ENCODE data around the gene CDC6. TPM values are rescaled to one million over a fixed set of nuclear protein-coding genes. Genes with fewer than 3 reads are reported as not detected.

The CDC6 gene
- polyA plus RNA-seq, 6 donors from 2014 or later = 0.23 to 1.3 (median 0.35) TPM; not detected in 2

GRCh38 chr17:40326014-40326831, 38.5 kb downstream of the CDC6 start:
- H3K36me3 Mint-ChIP-seq = no peaks in the 10 kb centered on the region
- H3K27me3 Mint-ChIP-seq = peaks cover 0 to 4% (median 0%) of the 10 kb centered on the region in 3 donors
- ATAC-seq (ENCODE audit: low read depth in 2 of 2) = peak; percentile 27 to 31
- peak; percentile 76 for DNase-seq
- H3K27ac Mint-ChIP-seq = peak overlapping the region; percentile 100
- peaks cover 86 to 96% (median 93%) of the 10 kb centered on the region in 3 donors for H3K4me1 Mint-ChIP-seq
- H3K4me3 Mint-ChIP-seq = peak overlapping the region; percentile 77 to 97 (median 89)
- H3K9me3 Mint-ChIP-seq = peaks cover 0 to 6% (median 0%) of the 10 kb centered on the region in 7 donors

- no peaks in the 10 kb centered on the region for H3K36me3 Mint-ChIP-seq
- DNase-seq (no peak), ATAC-seq (ENCODE audit: low read depth in 2 of 2) (no peak)
- peaks cover 0 to 6% (median 0%) of the 10 kb centered on the region in 7 donors for H3K9me3 Mint-ChIP-seq
- H3K4me3 Mint-ChIP-seq = peak overlapping the region in 7 of 8 donors; percentile 77 to 97 (median 89)
- peak overlapping the region; percentile 100 for H3K27ac Mint-ChIP-seq
- peaks cover 0 to 4% (median 0%) of the 10 kb centered on the region in 3 donors for H3K27me3 Mint-ChIP-seq
- H3K4me1 Mint-ChIP-seq = peaks cover 86 to 96% (median 93%) of the 10 kb centered on the region in 3 donors
These were observed 39.1 kb downstream of the CDC6 start for GRCh38 chr17:40326832-40327199.

GRCh38 chr17:40327244-40327729, 39.6 kb downstream of the CDC6 start:
- peaks cover 0 to 6% (median 0%) of the 10 kb centered on the region in 7 donors for H3K9me3 Mint-ChIP-seq
- H3K27ac Mint-ChIP-seq = peak overlapping the region; percentile 94 to 100 (median 100)
- H3K4me1 Mint-ChIP-seq = peaks cover 83 to 93% (median 89%) of the 10 kb centered on the region in 3 donors
- peak overlapping the region in 5 of 8 donors; percentile 63 to 97 (median 91) for H3K4me3 Mint-ChIP-seq
- peaks cover 0 to 4% (median 0%) of the 10 kb centered on the region in 3 donors for H3K27me3 Mint-ChIP-seq
- ATAC-seq (ENCODE audit: low read depth in 2 of 2) (no peak), DNase-seq (no peak)
- no peaks in the 10 kb centered on the region for H3K36me3 Mint-ChIP-seq

- ATAC-seq (ENCODE audit: low read depth in 2 of 2) (no peak), DNase-seq (no peak)
- Mint-ChIP-seq H3K9me3 (peaks cover 0 to 1% (median 0%) of the 10 kb centered on the region in 7 donors), H3K36me3 (peaks cover 0 to 4% of the 10 kb centered on the region in 2 donors), H3K27me3 (peaks cover 0 to 2% (median 0%) of the 10 kb centered on the region in 3 donors), H3K4me1 (peaks cover 82 to 92% (median 91%) of the 10 kb centered on the region in 3 donors), H3K4me3 (peak overlapping the region in 7 of 8 donors; percentile 21 to 97 (median 84)), H3K27ac (peak overlapping the region; percentile 94 to 100 (median 100))
These were observed 40.2 kb downstream of the CDC6 start for GRCh38 chr17:40327735-40328385.

- DNase-seq (no peak), ATAC-seq (ENCODE audit: low read depth in 2 of 2) (no peak)
- Mint-ChIP-seq H3K27me3 (no peaks in the 10 kb centered on the region), H3K27ac (peak overlapping the region; percentile 61 to 100 (median 90)), H3K4me1 (peaks cover 77 to 92% (median 91%) of the 10 kb centered on the region in 3 donors), H3K9me3 (no peaks in the 10 kb centered on the region), H3K4me3 (peak overlapping the region in 4 of 8 donors; percentile 21 to 55 (median 36)), H3K36me3 (peaks cover 0 to 4% of the 10 kb centered on the region in 2 donors)
These were observed 40.7 kb downstream of the CDC6 start for GRCh38 chr17:40328386-40328766.

- Mint-ChIP-seq H3K9me3 (no peaks in the 10 kb centered on the region), H3K4me1 (peaks cover 76 to 95% (median 92%) of the 10 kb centered on the region in 3 donors), H3K36me3 (peaks cover 0 to 4% of the 10 kb centered on the region in 2 donors), H3K4me3 (peak overlapping the region in 7 of 8 donors; percentile 47 to 80 (median 55)), H3K27me3 (no peaks in the 10 kb centered on the region), H3K27ac (peak overlapping the region; percentile 17 to 100 (median 93))
- ATAC-seq (ENCODE audit: low read depth in 2 of 2) = peak; percentile 22 to 37
- DNase-seq = peak; percentile 63
These were observed 42.4 kb downstream of the CDC6 start for GRCh38 chr17:40329839-40330794.

- Mint-ChIP-seq H3K27ac (peak overlapping the region in 5 of 6 donors; percentile 17 to 100 (median 95)), H3K4me3 (peak overlapping the region in 7 of 8 donors; percentile 24 to 80 (median 57)), H3K9me3 (no peaks in the 10 kb centered on the region), H3K36me3 (peaks cover 0 to 4% of the 10 kb centered on the region in 2 donors), H3K27me3 (no peaks in the 10 kb centered on the region), H3K4me1 (peaks cover 69 to 88% (median 88%) of the 10 kb centered on the region in 3 donors)
- ATAC-seq (ENCODE audit: low read depth in 2 of 2) (no peak), DNase-seq (no peak)
These were observed 43.3 kb downstream of the CDC6 start for GRCh38 chr17:40330850-40331470.

- peak overlapping the region in 5 of 6 donors; percentile 72 to 100 (median 92) for H3K27ac Mint-ChIP-seq
- peaks cover 0 to 4% of the 10 kb centered on the region in 2 donors for H3K36me3 Mint-ChIP-seq
- H3K4me1 Mint-ChIP-seq = peaks cover 58 to 78% (median 77%) of the 10 kb centered on the region in 3 donors
- peak overlapping the region in 4 of 8 donors; percentile 37 to 78 (median 52) for H3K4me3 Mint-ChIP-seq
- ATAC-seq (ENCODE audit: low read depth in 2 of 2) (no peak), DNase-seq (no peak)
- no peaks in the 10 kb centered on the region for H3K27me3 Mint-ChIP-seq
- H3K9me3 Mint-ChIP-seq = no peaks in the 10 kb centered on the region
These were observed 44.3 kb downstream of the CDC6 start for GRCh38 chr17:40331743-40332641.

- peak overlapping the region in 3 of 6 donors; percentile 80 to 93 (median 89) for H3K27ac Mint-ChIP-seq
- H3K36me3 Mint-ChIP-seq = peaks cover 0 to 4% of the 10 kb centered on the region in 2 donors
- DNase-seq (no peak), ATAC-seq (ENCODE audit: low read depth in 2 of 2) (no peak)
- peaks cover 49 to 79% (median 72%) of the 10 kb centered on the region in 3 donors for H3K4me1 Mint-ChIP-seq
- H3K27me3 Mint-ChIP-seq = no peaks in the 10 kb centered on the region
- no peaks in the 10 kb centered on the region for H3K9me3 Mint-ChIP-seq
- H3K4me3 Mint-ChIP-seq = peak overlapping the region in 7 of 8 donors; percentile 9 to 86 (median 64)
These were observed 46.2 kb downstream of the CDC6 start for GRCh38 chr17:40333781-40334448.

GRCh38 chr17:40335620-40336019, 47.9 kb downstream of the CDC6 start:
- Mint-ChIP-seq H3K9me3 (no peaks in the 10 kb centered on the region), H3K27me3 (no peaks in the 10 kb centered on the region), H3K27ac (peak overlapping the region in 2 of 6 donors; percentile 64 to 89), H3K36me3 (peaks cover 4 to 13% of the 10 kb centered on the region in 2 donors), H3K4me3 (no peak overlapping the region), H3K4me1 (peaks cover 53 to 79% (median 73%) of the 10 kb centered on the region in 3 donors)
- ATAC-seq (ENCODE audit: low read depth in 2 of 2) (no peak), DNase-seq (no peak)

GRCh38 chr17:40337351-40337750, 49.7 kb downstream of the CDC6 start:
- Mint-ChIP-seq H3K9me3 (no peaks in the 10 kb centered on the region), H3K4me1 (peaks cover 48 to 73% (median 67%) of the 10 kb centered on the region in 3 donors), H3K27ac (peak overlapping the region in 2 of 6 donors; percentile 60 to 79), H3K4me3 (peak overlapping the region in 1 of 8 donors; percentile 22), H3K36me3 (peaks cover 4 to 13% of the 10 kb centered on the region in 2 donors), H3K27me3 (no peaks in the 10 kb centered on the region)
- DNase-seq (no peak), ATAC-seq (ENCODE audit: low read depth in 2 of 2) (no peak)

Measured in naive B cell (primary cell).